ENCODE measurements around the gene LRGUK.

GRCh38 chr7:134234216-134234615 is 107.1 kb downstream of the LRGUK start:
- TF ChIP-seq CTCF (IDR thresholded peaks at IDR 0.05) (no peak), POLR2A (IDR thresholded peaks at IDR 0.05) (no peak)
